HEK293 (cell line): ENCODE results near the gene MUS81.

Experiments
- ZNF660 ChIP-seq: fragments of 450-650 bp; IDR thresholded peaks from 2 replicates; pipeline ENCODE4 v1.5.1; 2018; ENCODE audit warnings: missing biosample characterization, mild to moderate bottlenecking, missing genetic modification characterization
- TF ChIP-seq, protein P1 (sequence below): fragments of 450-650 bp; formaldehyde crosslinking; IDR thresholded peaks from 2 replicates; pipeline ENCODE4 v1.5.1; 2016; ENCODE audit warnings: missing biosample characterization, missing genetic modification characterization
- TF ChIP-seq, protein P2 (sequence below): fragments of 450-650 bp; formaldehyde crosslinking; IDR thresholded peaks from 2 replicates; pipeline ENCODE4 v1.5.1; 2016; ENCODE audit warnings: missing biosample characterization, missing genetic modification characterization

DNA sequence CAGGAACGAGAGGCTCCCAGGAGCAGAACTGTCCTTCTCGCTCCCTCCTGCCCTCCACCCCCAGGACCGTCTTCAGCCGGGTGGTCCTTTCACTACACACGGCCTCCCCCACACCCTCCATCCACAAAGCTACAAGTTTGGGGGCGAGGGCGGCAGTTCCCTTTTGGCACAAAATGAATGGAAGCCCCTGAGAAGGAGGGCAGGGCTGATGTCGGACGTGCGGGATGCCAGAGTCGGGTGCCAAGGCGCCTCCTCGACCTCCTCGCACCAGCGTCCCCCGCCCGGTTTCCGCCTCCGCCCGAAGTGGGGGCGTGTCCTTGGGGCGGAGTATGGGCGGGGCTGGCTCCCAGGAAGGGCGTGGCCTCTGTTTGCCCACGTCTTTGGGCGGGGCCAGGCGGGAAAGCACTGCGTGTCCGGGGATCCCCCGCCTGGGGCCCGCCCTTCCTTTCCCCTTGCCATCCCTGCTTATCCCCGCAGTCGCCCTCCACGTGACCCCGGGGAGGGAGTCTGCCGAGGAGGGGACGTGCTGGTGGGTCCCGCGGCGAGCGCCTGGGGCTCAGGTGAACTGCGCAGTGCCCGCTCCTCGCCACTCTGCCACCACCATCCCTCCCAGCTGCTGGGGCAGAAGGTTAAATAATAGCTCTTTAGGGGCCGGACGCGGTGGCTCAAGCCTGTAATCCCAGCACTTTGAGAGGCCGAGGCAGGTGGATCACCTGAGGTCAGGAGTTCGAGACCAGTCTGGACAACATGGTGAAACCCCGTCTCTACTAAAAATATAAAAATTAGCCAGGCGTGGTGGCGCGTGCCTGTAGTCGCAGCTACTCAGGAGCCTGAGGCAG lies 13.3 kb downstream of the MUS81 start:
- TF ChIP-seq, protein P1, sequence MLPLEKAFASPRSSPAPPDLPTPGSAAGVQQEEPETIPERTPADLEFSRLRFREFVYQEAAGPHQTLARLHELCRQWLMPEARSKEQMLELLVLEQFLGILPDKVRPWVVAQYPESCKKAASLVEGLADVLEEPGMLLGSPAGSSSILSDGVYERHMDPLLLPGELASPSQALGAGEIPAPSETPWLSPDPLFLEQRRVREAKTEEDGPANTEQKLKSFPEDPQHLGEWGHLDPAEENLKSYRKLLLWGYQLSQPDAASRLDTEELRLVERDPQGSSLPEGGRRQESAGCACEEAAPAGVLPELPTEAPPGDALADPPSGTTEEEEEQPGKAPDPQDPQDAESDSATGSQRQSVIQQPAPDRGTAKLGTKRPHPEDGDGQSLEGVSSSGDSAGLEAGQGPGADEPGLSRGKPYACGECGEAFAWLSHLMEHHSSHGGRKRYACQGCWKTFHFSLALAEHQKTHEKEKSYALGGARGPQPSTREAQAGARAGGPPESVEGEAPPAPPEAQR (tag by site-specific recombination): no peak
- TF ChIP-seq, protein P2, sequence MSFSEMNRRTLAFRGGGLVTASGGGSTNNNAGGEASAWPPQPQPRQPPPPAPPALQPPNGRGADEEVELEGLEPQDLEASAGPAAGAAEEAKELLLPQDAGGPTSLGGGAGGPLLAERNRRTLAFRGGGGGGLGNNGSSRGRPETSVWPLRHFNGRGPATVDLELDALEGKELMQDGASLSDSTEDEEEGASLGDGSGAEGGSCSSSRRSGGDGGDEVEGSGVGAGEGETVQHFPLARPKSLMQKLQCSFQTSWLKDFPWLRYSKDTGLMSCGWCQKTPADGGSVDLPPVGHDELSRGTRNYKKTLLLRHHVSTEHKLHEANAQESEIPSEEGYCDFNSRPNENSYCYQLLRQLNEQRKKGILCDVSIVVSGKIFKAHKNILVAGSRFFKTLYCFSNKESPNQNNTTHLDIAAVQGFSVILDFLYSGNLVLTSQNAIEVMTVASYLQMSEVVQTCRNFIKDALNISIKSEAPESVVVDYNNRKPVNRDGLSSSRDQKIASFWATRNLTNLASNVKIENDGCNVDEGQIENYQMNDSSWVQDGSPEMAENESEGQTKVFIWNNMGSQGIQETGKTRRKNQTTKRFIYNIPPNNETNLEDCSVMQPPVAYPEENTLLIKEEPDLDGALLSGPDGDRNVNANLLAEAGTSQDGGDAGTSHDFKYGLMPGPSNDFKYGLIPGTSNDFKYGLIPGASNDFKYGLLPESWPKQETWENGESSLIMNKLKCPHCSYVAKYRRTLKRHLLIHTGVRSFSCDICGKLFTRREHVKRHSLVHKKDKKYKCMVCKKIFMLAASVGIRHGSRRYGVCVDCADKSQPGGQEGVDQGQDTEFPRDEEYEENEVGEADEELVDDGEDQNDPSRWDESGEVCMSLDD: peak; percentile 52; the same call in 1 of the 2 replicates
- TF ChIP-seq ZNF660 (tag by site-specific recombination): no peak
